HS-27A (cell line): ENCODE results near the gene GSTA3.
"Not testable (repeated sequence)": the region's sequence is repeated elsewhere in the genome, so short reads cannot be mapped to it uniquely, and the experiment has no call there.

Source experiments
- DNase-seq: peaks from one replicate; pipeline ENCODE4 v3.0.0-alpha.2; 2012; ENCODE audit warnings: low read depth, missing footprints

GSTA3 gene

GRCh38 chr6:52858416-52858815, 51.1 kb downstream of the GSTA3 start:
- DNase-seq, result no peak

GRCh38 chr6:52856137-52856536, 53.4 kb downstream of the GSTA3 start:
- DNase-seq, result not testable (repeated sequence)

GRCh38 chr6:52849137-52849536, 60.4 kb downstream of the GSTA3 start:
- DNase-seq, result no peak
